LNCaP clone FGC (cell line): Measurements from ENCODE around the gene RAB7B.
"Not testable (repeated sequence)": the region's sequence is repeated elsewhere in the genome, so short reads cannot be mapped to it uniquely, and the experiment has no call there.

Experiments used
- DNase-seq: peaks from one replicate; pipeline ENCODE4 v3.0.0-alpha.2; 2011; ENCODE audit warnings: low read depth
- H3K4me3 ChIP-seq: 2 replicates; pipeline ENCODE4 v1.5.1; 2011; ENCODE audit warnings: mild to moderate bottlenecking, low read depth, low read length, control low read depth
- CTCF ChIP-seq: IDR thresholded peaks from 2 replicates; pipeline ENCODE4 v1.5.1; 2012; ENCODE audit warnings: mild to moderate bottlenecking; ENCODE audit not compliant: control insufficient read depth, insufficient read depth; ENCODE audit errors: extremely low read depth

RAB7B gene

GRCh38 chr1:206002871-206003801, at the start of gene RAB7B:
RAB7B (minus strand) TSS chr1:206003395; CDS start chr1:205994135, 9,260 bp downstream.
- TF ChIP-seq CTCF = no peak
- DNase-seq = no peak
- H3K4me3 ChIP-seq = no peak within 1 kb of the TSS

DNA sequence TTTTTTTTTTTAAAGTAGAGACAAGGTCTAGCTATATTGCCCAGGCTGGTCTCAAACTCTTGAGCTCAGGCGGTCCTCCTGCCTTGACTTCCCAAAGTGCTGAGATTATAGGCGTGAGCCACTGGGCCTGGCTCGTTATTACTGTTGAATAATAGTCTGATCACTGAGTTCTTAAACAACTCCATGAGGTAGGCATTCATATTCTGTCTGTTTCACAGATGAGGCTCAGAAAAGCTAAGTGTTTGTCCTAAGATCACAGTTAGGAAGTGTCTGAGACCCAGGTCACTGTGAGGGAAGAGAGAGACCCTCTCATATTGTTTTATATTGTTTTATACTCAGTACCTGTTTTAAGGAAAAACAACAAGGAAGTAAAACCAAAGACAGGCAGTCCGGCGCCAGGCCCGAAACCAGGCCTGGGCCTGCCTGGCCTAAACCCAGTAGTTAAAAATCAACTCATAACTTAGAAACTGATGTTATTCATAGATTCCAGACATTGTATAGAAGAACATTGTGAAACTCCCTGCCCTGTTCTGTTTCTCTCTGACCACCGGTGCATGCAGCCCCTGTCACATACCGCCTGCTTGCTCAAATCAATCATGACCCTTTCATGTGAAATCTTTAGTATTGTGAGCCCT, 49.2 kb upstream of the RAB7B start:
- DNase-seq, H3K4me3 ChIP-seq: not testable (repeated sequence)

GRCh38 chr1:206050655-206051235, 47.5 kb upstream of the RAB7B start:
- no peak overlapping the region for H3K4me3 ChIP-seq
- no peak for DNase-seq
- no peak for TF ChIP-seq CTCF

DNA sequence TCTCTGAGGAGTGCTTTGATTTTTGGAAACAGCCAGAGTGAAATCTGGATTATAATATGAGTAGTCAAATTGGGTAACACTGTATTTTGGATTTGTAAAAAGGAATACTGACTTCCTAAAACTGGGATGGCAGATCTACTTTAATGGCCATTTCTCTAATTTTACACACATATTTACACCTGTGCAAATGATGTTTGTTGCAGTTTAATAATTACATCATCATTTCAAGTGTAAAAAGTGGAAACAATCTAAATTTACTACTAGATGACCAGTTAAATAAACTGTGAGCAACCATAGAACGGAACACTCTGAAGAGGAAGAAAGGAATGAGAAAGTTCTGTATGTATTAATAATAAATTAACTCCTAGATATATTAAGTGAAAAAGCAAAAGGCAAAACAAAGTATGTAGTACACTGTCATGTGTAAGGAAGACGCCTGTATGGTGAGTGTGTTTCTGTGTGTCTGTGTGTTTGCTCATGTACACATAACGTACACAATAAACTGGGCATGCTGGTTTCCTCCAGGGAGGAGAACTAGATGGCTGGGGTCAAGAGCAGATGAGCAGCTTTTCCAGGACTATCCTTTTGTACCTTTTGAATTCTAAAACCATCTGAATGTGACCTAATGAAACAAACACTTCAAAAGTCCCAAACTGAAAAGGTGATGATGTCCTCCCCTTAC, 46.9 kb upstream of the RAB7B start:
- peak; percentile 82 for DNase-seq
- H3K4me3 ChIP-seq = no peak overlapping the region
- TF ChIP-seq CTCF = no peak

DNA sequence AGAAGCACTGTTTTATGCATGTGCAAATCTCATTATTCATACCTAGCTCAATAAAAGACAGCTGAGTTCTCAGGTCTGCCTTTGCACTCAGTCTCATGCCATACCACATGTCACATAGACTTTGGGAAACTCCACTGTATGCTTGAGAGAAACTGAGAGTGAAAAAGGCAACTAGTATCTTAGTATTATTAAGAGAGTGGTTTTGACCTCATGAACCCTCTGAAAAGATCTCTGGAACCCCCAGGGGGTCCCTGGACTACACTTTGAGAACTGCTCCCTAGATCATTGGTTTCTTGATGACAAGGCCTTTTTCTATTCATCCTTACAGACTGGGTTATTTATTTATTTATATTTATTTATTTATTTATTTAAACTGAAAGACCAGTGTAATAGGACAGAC, 46.1 kb upstream of the RAB7B start:
- H3K4me3 ChIP-seq = no peak overlapping the region
- DNase-seq = no peak
- no peak for TF ChIP-seq CTCF

- H3K4me3 ChIP-seq = no peak overlapping the region
- DNase-seq = no peak
- no peak for TF ChIP-seq CTCF
Observed at GRCh38 chr1:206048582-206048981, 45.4 kb upstream of the RAB7B start.

GRCh38 chr1:206047271-206047670, 44.1 kb upstream of the RAB7B start:
- H3K4me3 ChIP-seq = no peak overlapping the region
- DNase-seq = no peak
- no peak for TF ChIP-seq CTCF
